HG03354 (cell line): ENCODE results near the gene ARID3B.
"Not testable (repeated sequence)": the region's sequence is repeated elsewhere in the genome, so short reads cannot be mapped to it uniquely, and the experiment has no call there.

Experiments
- ATAC-seq: cut with Tn5 transposase; IDR thresholded peaks from one replicate; pipeline ENCODE4 v1.9.1; 2021; ENCODE audit warnings: mild to moderate bottlenecking; ENCODE audit not compliant: unreplicated experiment, poor library complexity, severe bottlenecking

Gene ARID3B

GRCh38 chr15:74540761-74541493, at the start of gene ARID3B:
ARID3B (plus strand) TSS chr15:74541220; CDS start chr15:74543937, 2,717 bp downstream.
- ATAC-seq: peak; percentile 83

- ATAC-seq: no peak
These were observed 44.4 kb upstream of the ARID3B start for GRCh38 chr15:74496648-74497047.

GRCh38 chr15:74497584-74497983, 43.4 kb upstream of the ARID3B start:
- ATAC-seq: no peak

- no peak for ATAC-seq
These were observed 41.7 kb upstream of the ARID3B start for GRCh38 chr15:74499366-74499765.

GRCh38 chr15:74500401-74500800, 40.6 kb upstream of the ARID3B start:
- no peak for ATAC-seq

GRCh38 chr15:74502301-74502700, 38.7 kb upstream of the ARID3B start:
- ATAC-seq: no peak

- ATAC-seq: no peak
These were observed 36.6 kb upstream of the ARID3B start for GRCh38 chr15:74504418-74504817.

GRCh38 chr15:74504836-74505235, 36.2 kb upstream of the ARID3B start:
- ATAC-seq: no peak

- no peak for ATAC-seq
These were observed 35.0 kb upstream of the ARID3B start for GRCh38 chr15:74505837-74506514.

GRCh38 chr15:74506515-74506840, 34.5 kb upstream of the ARID3B start:
- ATAC-seq: no peak

- peak; percentile 81 for ATAC-seq
These were observed 29.4 kb upstream of the ARID3B start for GRCh38 chr15:74511583-74511982.

GRCh38 chr15:74514059-74514458, 27.0 kb upstream of the ARID3B start:
- ATAC-seq: not testable (repeated sequence)

- no peak for ATAC-seq
These were observed 23.9 kb upstream of the ARID3B start for GRCh38 chr15:74517096-74517495.

- no peak for ATAC-seq
These were observed 21.7 kb upstream of the ARID3B start for GRCh38 chr15:74519311-74519710.

GRCh38 chr15:74520407-74520806, 20.6 kb upstream of the ARID3B start:
- no peak for ATAC-seq

- ATAC-seq: no peak
These were observed 17.0 kb upstream of the ARID3B start for GRCh38 chr15:74523982-74524381.

- no peak for ATAC-seq
These were observed 15.7 kb upstream of the ARID3B start for GRCh38 chr15:74525309-74525708.

- ATAC-seq: no peak
These were observed 15.1 kb upstream of the ARID3B start for GRCh38 chr15:74525945-74526344.

GRCh38 chr15:74528876-74529275, 12.1 kb upstream of the ARID3B start:
- ATAC-seq: no peak

- no peak for ATAC-seq
These were observed 11.1 kb upstream of the ARID3B start for GRCh38 chr15:74529921-74530320.

- ATAC-seq: no peak
These were observed 10.3 kb upstream of the ARID3B start for GRCh38 chr15:74530771-74531143.
